SU-DHL-6 (cell line): ENCODE results near the gene CEP192.

Source experiments
- CTCF ChIP-seq: fragments of 200-600 bp; sonication (generic); IDR thresholded peaks from one replicate; pipeline ENCODE4 v1.5.1; 2017; ENCODE audit warnings: antibody characterized with exemption, mild to moderate bottlenecking, low read length, moderate library complexity; ENCODE audit not compliant: insufficient read depth, poor library complexity, severe bottlenecking
- EZH2phosphoT487 ChIP-seq: fragments of 200-600 bp; sonication (generic), shearing (Covaris generic); conservative IDR thresholded peaks from 2 replicates; pipeline ENCODE4 v1.6.1; 2018; ENCODE audit warnings: mild to moderate bottlenecking, antibody characterized with exemption, low read length, moderate library complexity, mixed read lengths

DNA sequence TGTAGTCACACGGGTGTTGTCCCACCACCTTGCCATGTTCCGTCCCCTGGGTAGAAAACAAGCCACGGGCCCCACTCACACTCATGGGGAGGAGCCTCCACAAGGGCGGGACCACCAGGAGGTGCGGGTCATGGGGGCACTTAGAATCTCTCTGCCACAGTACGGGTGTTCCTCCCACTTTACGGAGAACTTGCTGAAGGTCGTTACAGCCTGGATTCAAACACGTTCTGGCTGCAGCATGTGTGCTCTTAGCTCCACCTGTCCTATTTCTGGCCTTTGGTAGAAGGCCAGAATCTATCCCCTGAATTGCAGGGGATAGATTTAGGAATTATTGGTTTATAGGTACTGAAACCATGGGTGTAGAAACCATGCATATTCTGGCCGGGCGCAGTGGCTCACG, 14.9 kb upstream of the CEP192 start:
- no peak for TF ChIP-seq EZH2phosphoT487
- TF ChIP-seq CTCF: no peak
